ENCODE measurements around the gene FLII.

- TF ChIP-seq CTCF (IDR thresholded peaks at IDR 0.05) (no peak), USF2 (CRISPR knock-in tag; IDR thresholded peaks at IDR 0.05) (no peak), ATF6 (CRISPR knock-in tag; IDR thresholded peaks at IDR 0.05) (no peak), ATF2 (CRISPR knock-in tag; IDR thresholded peaks at IDR 0.05; ENCODE audit: borderline replicate concordance, low read depth) (no peak), ZNF121 (CRISPR knock-in tag; IDR thresholded peaks at IDR 0.05) (no peak), IRF1 (CRISPR knock-in tag; IDR thresholded peaks at IDR 0.05) (no peak), E2F5 (CRISPR knock-in tag; IDR thresholded peaks at IDR 0.05) (no peak), NFE2L1 (CRISPR knock-in tag; IDR thresholded peaks at IDR 0.05) (no peak), TCF7 (CRISPR knock-in tag; IDR thresholded peaks at IDR 0.05; ENCODE audit: low read depth) (no peak), CREM (CRISPR knock-in tag; IDR thresholded peaks at IDR 0.05) (no peak), TP53 (CRISPR knock-in tag; IDR thresholded peaks at IDR 0.05) (no peak), ZNF138 (CRISPR knock-in tag; conservative IDR thresholded peaks at IDR 0.05) (no peak)
Observed at GRCh38 chr17:18229771-18230170, 28.8 kb downstream of the FLII start.

Data from WTC11 (cell line).